A673 (cell line): Measurements from ENCODE around the gene MAPK9. TPM values are rescaled to one million over a fixed set of nuclear protein-coding genes. Genes with fewer than 3 reads are reported as not detected.
A peak's percentile ranks its signal among the peaks of the same experiment; 100 is the strongest.

Source experiments
- BruUV-seq: library from RNA; stranded (reverse); fragments of 400-500 nt; replicated peaks from 2 replicates; lab custom pipeline; 2021; lab: Mats Ljungman, UMichigan
- CTCF ChIA-PET: fragments of 300-600 bp; sonication (Branson Sonifier 250); formaldehyde crosslinking; loops from one replicate; lab custom pipeline; 2022; ENCODE audit warnings: antibody characterized with exemption; lab: Charles Lee
- POLR2A ChIA-PET: fragments of 300-600 bp; sonication (Branson Sonifier 250); formaldehyde crosslinking; loops from one replicate; lab custom pipeline; 2022; ENCODE audit warnings: antibody characterized with exemption; ENCODE audit not compliant: low non-redundant PET; lab: Charles Lee
- DNase-seq: peaks from one replicate; pipeline ENCODE4 v3.0.0-alpha.2; 2015; ENCODE audit warnings: low spot score
- H3K27ac ChIP-seq: fragments of 200-600 bp; sonication (generic); 2 replicates; pipeline ENCODE4 v1.5.1; 2016; ENCODE audit warnings: mixed run types, low read depth, mild to moderate bottlenecking, mixed read lengths, antibody characterized with exemption, low read length; ENCODE audit not compliant: poor library complexity, severe bottlenecking
- H3K27me3 ChIP-seq: fragments of 200-600 bp; sonication (generic); replicated peaks from 2 replicates; pipeline ENCODE4 v1.6.1; 2017; ENCODE audit warnings: mixed run types, low read depth, mild to moderate bottlenecking, mixed read lengths, antibody characterized with exemption, low read length; ENCODE audit not compliant: insufficient read depth, poor library complexity
- H3K36me3 ChIP-seq: fragments of 200-600 bp; sonication (generic); 2 replicates; pipeline ENCODE4 v1.6.1; 2016; ENCODE audit warnings: mixed run types, mild to moderate bottlenecking, mixed read lengths, antibody characterized with exemption, low read length; ENCODE audit not compliant: insufficient read depth, poor library complexity, severe bottlenecking
- H3K4me1 ChIP-seq: fragments of 200-600 bp; sonication (generic); 2 replicates; pipeline ENCODE4 v1.6.1; 2017; ENCODE audit warnings: mixed run types, mild to moderate bottlenecking, mixed read lengths, antibody characterized with exemption, low read length; ENCODE audit not compliant: insufficient read depth, poor library complexity, severe bottlenecking
- H3K4me3 ChIP-seq: fragments of 200-600 bp; sonication (generic); 2 replicates; pipeline ENCODE4 v1.5.1; 2016; ENCODE audit warnings: low read depth, mixed run types, mild to moderate bottlenecking, mixed read lengths, low read length; ENCODE audit not compliant: poor library complexity, severe bottlenecking
- H3K9me3 ChIP-seq: fragments of 200-600 bp; sonication (generic); 2 replicates; pipeline ENCODE4 v1.6.1; 2016; ENCODE audit warnings: mixed run types, low read depth, mild to moderate bottlenecking, mixed read lengths, antibody characterized with exemption, low read length; ENCODE audit not compliant: poor library complexity, severe bottlenecking
- CTCF ChIP-seq: fragments of 300-800, 200-600 bp; sonication (generic); conservative IDR thresholded peaks from 2 replicates; pipeline ENCODE4 v1.5.1; 2017; ENCODE audit warnings: low read depth, mild to moderate bottlenecking, antibody characterized with exemption, low read length, moderate library complexity, mixed read lengths
- EZH2 ChIP-seq: fragments of 200-600 bp; sonication (generic); IDR thresholded peaks from 2 replicates; pipeline ENCODE4 v1.6.1; 2017; ENCODE audit warnings: borderline replicate concordance, low read depth, mild to moderate bottlenecking, mixed read lengths, antibody characterized with exemption, low read length; ENCODE audit not compliant: poor library complexity, severe bottlenecking
- intact Hi-C: fragments of 100-400 bp; cut with micrococcal nuclease; formaldehyde crosslinking; loops from one replicate; pipeline ENCODE4 v1.10.0; 2022; ENCODE audit not compliant: unreplicated experiment
- total RNA-seq: library from RNA; stranded (reverse); gene quantifications from 2 replicates; pipeline ENCODE4 v1.2.3, GENCODE V29; 2021

The MAPK9 gene
- total RNA-seq, 1 experiment from 2014 or later: 34.4 TPM

GRCh38 chr5:180296771-180297170 lies 4.9 kb upstream of the MAPK9 start:
- Histone ChIP-seq H3K4me1 (peaks cover 5% of the 10 kb centered on the region), H3K27me3 (no peaks in the 10 kb centered on the region), H3K27ac (no peak overlapping the region), H3K4me3 (no peak overlapping the region), H3K36me3 (no peaks in the 10 kb centered on the region), H3K9me3 (no peaks in the 10 kb centered on the region)
- no TSS peak for BruUV-seq
- ChIA-PET CTCF (no interaction called here), POLR2A (no interaction called here)
- peak; percentile 14 for DNase-seq
- TF ChIP-seq CTCF (no peak), EZH2 (no peak)
- intact Hi-C loops: no loop called here

DNA sequence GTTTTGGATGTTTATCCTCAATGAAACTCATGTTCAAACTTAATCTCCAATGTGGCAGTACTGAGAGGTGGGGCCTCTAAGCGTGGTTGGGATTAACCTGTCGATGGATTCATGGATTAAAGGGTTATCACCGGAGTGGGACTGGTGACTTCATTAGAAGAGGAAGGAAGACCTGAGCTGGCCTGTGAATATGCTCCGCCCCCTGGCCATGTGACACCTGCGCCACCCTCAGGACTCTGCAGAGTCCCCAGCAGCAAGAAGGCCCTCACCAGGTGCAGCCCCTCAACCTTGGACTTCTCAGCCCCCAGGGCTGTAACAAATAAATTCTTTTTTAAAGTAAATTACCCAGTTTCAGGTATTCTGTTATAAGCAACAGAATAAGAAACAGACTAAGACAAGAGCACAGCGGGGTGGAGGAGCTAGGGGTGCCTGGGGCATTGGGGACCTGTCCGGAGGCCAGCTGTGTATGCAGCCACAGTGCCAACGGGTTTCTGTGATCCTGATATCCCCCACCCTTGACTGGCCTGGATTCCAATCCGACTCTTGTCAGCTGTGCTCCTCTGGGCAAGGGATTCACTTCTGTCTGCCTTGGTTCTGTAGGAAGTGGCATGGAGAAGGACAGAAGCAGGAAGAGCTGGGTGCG lies 3.2 kb upstream of the MAPK9 start:
- TF ChIP-seq EZH2 (no peak), CTCF (no peak)
- intact Hi-C loops: loop anchor here (5.0 kb wide), 1 partner anchor 32 kb away; no protein-coding TSS in a partner anchor
- ChIA-PET CTCF (interaction anchor here (0.7 to 1.0 kb wide), 2 partner anchors 34 to 176 kb away, joined by 3 read pairs; no protein-coding TSS in a partner anchor), POLR2A (no interaction called here)
- no peaks in the 10 kb centered on the region for H3K9me3 ChIP-seq
- DNase-seq: no peak
- H3K4me1 ChIP-seq: peaks cover 5% of the 10 kb centered on the region
- H3K27ac ChIP-seq: no peak overlapping the region
- no peaks in the 10 kb centered on the region for H3K27me3 ChIP-seq
- no peaks in the 10 kb centered on the region for H3K36me3 ChIP-seq
- BruUV-seq: no TSS peak
- H3K4me3 ChIP-seq: no peak overlapping the region

- Histone ChIP-seq H3K27me3 (no peaks in the 10 kb centered on the region), H3K4me1 (peaks cover 5% of the 10 kb centered on the region), H3K9me3 (no peaks in the 10 kb centered on the region), H3K4me3 (no peak overlapping the region), H3K27ac (no peak overlapping the region), H3K36me3 (no peaks in the 10 kb centered on the region)
- no TSS peak for BruUV-seq
- no peak for DNase-seq
- ChIA-PET POLR2A (no interaction called here), CTCF (interaction anchor here (1.0 kb wide), 1 partner anchor 176 kb away, joined by 3 read pairs; no protein-coding TSS in a partner anchor)
- no peak for TF ChIP-seq CTCF
- no peak for TF ChIP-seq EZH2
- intact Hi-C loops: loop anchor here (5.0 kb wide), 1 partner anchor 33 kb away; no protein-coding TSS in a partner anchor
Observed at GRCh38 chr5:180294411-180294810, 2.5 kb upstream of the MAPK9 start.
